ENCODE measurements around the gene GBP3.

Gene GBP3

GRCh38 chr1:89065079-89065868, 42.6 kb upstream of the GBP3 start, which contains the start of gene GBP1:
Gene GBP1, minus strand, starts transcription at chr1:89065208. Its CDS starts 1,974 bp downstream, at chr1:89063234.
- Histone ChIP-seq H3K9ac (ENCODE audit: low read length) (no peak within 1 kb of the TSS), H3K4me3 (ENCODE audit: insufficient read depth, low read length, poor library complexity, severe bottlenecking) (no peak within 1 kb of the TSS)

GRCh38 chr1:89064632-89065031, 42.0 kb upstream of the GBP3 start:
- Histone ChIP-seq H3K27me3 (ENCODE audit: low read length) (no peaks in the 10 kb centered on the region), H4K20me1 (ENCODE audit: low read depth, low read length) (no peaks in the 10 kb centered on the region), H3K9me2 (replicated peaks; ENCODE audit: insufficient read depth, low read length) (no peaks in the 10 kb centered on the region), H3K9me3 (ENCODE audit: insufficient read depth, low read length) (no peaks in the 10 kb centered on the region), H3K4me3 (ENCODE audit: insufficient read depth, low read length, poor library complexity, severe bottlenecking) (no peak overlapping the region), H3F3A (ENCODE audit: insufficient read depth) (no peaks in the 10 kb centered on the region), H3K4me2 (ENCODE audit: low read depth, low read length, poor library complexity, severe bottlenecking) (no peak overlapping the region), H3K9ac (ENCODE audit: low read length) (no peak overlapping the region), H3K27ac (ENCODE audit: low read depth, low read length) (no peak overlapping the region), H3K36me3 (ENCODE audit: low read length) (no peaks in the 10 kb centered on the region), H2AFZ (ENCODE audit: low read depth, low read length, severe bottlenecking) (no peak overlapping the region), H3K79me2 (ENCODE audit: insufficient read depth, low read length) (no peaks in the 10 kb centered on the region)
- TF ChIP-seq EZH2phosphoT487 (conservative IDR thresholded peaks at IDR 0.05; ENCODE audit: low read length) (no peak), CTCF (IDR thresholded peaks at IDR 0.05; ENCODE audit: insufficient read depth, low read length, poor library complexity, severe bottlenecking) (no peak)

More at GRCh38 chr1:89065079-89065868, 42.6 kb upstream of the GBP3 start, which contains the start of gene GBP1:
- no peak within 1 kb of the TSS for H3K4me2 ChIP-seq (ENCODE audit: low read depth, low read length, poor library complexity, severe bottlenecking)
- H3K36me3 ChIP-seq (ENCODE audit: low read length), result no peaks in the 10 kb centered on the region
- no peaks in the 10 kb centered on the region for H4K20me1 ChIP-seq (ENCODE audit: low read depth, low read length)
- no peaks in the 10 kb centered on the region for H3K27me3 ChIP-seq (ENCODE audit: low read length)
- H2AFZ ChIP-seq (ENCODE audit: low read depth, low read length, severe bottlenecking), result no peak within 1 kb of the TSS
- no peaks in the 10 kb centered on the region for H3K9me2 ChIP-seq (replicated peaks; ENCODE audit: insufficient read depth, low read length)
- no peaks in the 10 kb centered on the region for H3K79me2 ChIP-seq (ENCODE audit: insufficient read depth, low read length)
- H3K9me3 ChIP-seq (ENCODE audit: insufficient read depth, low read length), result no peaks in the 10 kb centered on the region
- no peak within 1 kb of the TSS for H3K27ac ChIP-seq (ENCODE audit: low read depth, low read length)
- no peak for TF ChIP-seq EZH2phosphoT487 (conservative IDR thresholded peaks at IDR 0.05; ENCODE audit: low read length)
- TF ChIP-seq CTCF (IDR thresholded peaks at IDR 0.05; ENCODE audit: insufficient read depth, low read length, poor library complexity, severe bottlenecking), result no peak
- H3F3A ChIP-seq (ENCODE audit: insufficient read depth), result no peaks in the 10 kb centered on the region

- H3K4me2 ChIP-seq (ENCODE audit: low read depth, low read length, poor library complexity, severe bottlenecking), result no peak overlapping the region
- no peaks in the 10 kb centered on the region for H3K79me2 ChIP-seq (ENCODE audit: insufficient read depth, low read length)
- H3K9ac ChIP-seq (ENCODE audit: low read length), result no peak overlapping the region
- H4K20me1 ChIP-seq (ENCODE audit: low read depth, low read length), result no peaks in the 10 kb centered on the region
- H3K9me2 ChIP-seq (replicated peaks; ENCODE audit: insufficient read depth, low read length), result no peaks in the 10 kb centered on the region
- H3K9me3 ChIP-seq (ENCODE audit: insufficient read depth, low read length), result no peaks in the 10 kb centered on the region
- H3K36me3 ChIP-seq (ENCODE audit: low read length), result no peaks in the 10 kb centered on the region
- TF ChIP-seq EZH2phosphoT487 (conservative IDR thresholded peaks at IDR 0.05; ENCODE audit: low read length) (no peak), CTCF (IDR thresholded peaks at IDR 0.05; ENCODE audit: insufficient read depth, low read length, poor library complexity, severe bottlenecking) (no peak)
- H3K4me3 ChIP-seq (ENCODE audit: insufficient read depth, low read length, poor library complexity, severe bottlenecking), result no peak overlapping the region
- H3K27me3 ChIP-seq (ENCODE audit: low read length), result no peaks in the 10 kb centered on the region
- no peak overlapping the region for H3K27ac ChIP-seq (ENCODE audit: low read depth, low read length)
- H3F3A ChIP-seq (ENCODE audit: insufficient read depth), result no peaks in the 10 kb centered on the region
- no peak overlapping the region for H2AFZ ChIP-seq (ENCODE audit: low read depth, low read length, severe bottlenecking)
Observed at GRCh38 chr1:89063094-89063493, 40.4 kb upstream of the GBP3 start.

All from SU-DHL-6 (cell line).